ENCODE results near the gene STXBP1. TPM values are rescaled to one million over a fixed set of nuclear protein-coding genes. Genes with fewer than 3 reads are reported as not detected.

STXBP1 gene
- total RNA-seq, 1 donor from 2014 or later = 44.9 TPM

DNA sequence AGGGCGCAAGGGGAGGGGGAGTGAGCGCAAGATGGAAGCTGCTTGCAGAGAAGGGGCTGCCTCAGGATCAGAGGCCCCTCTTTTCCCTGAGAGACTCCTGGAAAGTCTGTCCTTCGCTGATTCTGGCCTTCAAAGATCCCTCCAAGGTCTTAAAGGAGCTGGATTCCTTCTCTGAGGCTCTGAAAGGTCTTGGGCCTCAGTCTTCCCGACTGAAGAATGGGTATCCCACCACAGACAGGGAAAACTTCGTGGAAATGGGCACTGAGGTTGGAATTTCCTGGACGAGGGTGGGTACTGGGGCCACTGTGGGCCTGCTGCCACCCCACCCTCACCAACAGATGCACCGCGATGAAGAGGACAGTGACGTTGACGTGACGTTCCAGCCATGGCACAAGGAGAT is 100.3 kb downstream of the STXBP1 start:
- Mint-ChIP-seq H3K4me3 (ENCODE audit: unreplicated experiment) (no peak overlapping the region), H3K9me3 (ENCODE audit: unreplicated experiment) (no peaks in the 10 kb centered on the region), H3K27me3 (ENCODE audit: unreplicated experiment) (no peaks in the 10 kb centered on the region), H3K4me1 (ENCODE audit: unreplicated experiment) (peaks cover 15% of the 10 kb centered on the region), H3K27ac (ENCODE audit: unreplicated experiment) (no peak overlapping the region), H3K36me3 (ENCODE audit: unreplicated experiment) (no peaks in the 10 kb centered on the region)
- no peak for TF ChIP-seq CTCF (IDR thresholded peaks at IDR 0.05)
- DNase-seq (ENCODE audit: extremely low spot score, unreplicated experiment) = no peak

DNA sequence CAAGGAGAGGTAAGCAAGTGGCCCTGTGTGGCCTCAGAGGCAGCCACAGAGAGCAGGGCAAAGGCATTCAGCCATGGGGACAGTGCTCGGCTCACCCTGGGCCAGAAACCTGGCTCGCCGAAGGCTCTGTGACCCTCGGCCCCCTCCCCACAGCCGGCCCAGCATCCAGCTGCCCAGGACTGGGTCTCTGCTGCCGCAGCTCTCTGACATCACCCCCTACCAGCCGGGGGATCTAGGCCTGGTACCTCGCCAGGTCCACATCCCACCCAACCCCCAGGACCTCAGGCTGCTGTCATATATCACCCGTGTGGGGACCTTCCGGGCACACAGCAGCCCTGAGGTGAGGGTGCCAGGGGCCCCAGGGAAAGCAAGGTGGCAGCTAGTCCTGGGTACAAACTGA is 100.8 kb downstream of the STXBP1 start:
- TF ChIP-seq CTCF (IDR thresholded peaks at IDR 0.05) = no peak
- no peak for DNase-seq (ENCODE audit: extremely low spot score, unreplicated experiment)
- no peaks in the 10 kb centered on the region for H3K27me3 Mint-ChIP-seq (ENCODE audit: unreplicated experiment)
- no peaks in the 10 kb centered on the region for H3K9me3 Mint-ChIP-seq (ENCODE audit: unreplicated experiment)
- H3K4me1 Mint-ChIP-seq (ENCODE audit: unreplicated experiment) = peaks cover 15% of the 10 kb centered on the region
- no peak overlapping the region for H3K27ac Mint-ChIP-seq (ENCODE audit: unreplicated experiment)
- H3K36me3 Mint-ChIP-seq (ENCODE audit: unreplicated experiment) = no peaks in the 10 kb centered on the region
- no peak overlapping the region for H3K4me3 Mint-ChIP-seq (ENCODE audit: unreplicated experiment)

DNA sequence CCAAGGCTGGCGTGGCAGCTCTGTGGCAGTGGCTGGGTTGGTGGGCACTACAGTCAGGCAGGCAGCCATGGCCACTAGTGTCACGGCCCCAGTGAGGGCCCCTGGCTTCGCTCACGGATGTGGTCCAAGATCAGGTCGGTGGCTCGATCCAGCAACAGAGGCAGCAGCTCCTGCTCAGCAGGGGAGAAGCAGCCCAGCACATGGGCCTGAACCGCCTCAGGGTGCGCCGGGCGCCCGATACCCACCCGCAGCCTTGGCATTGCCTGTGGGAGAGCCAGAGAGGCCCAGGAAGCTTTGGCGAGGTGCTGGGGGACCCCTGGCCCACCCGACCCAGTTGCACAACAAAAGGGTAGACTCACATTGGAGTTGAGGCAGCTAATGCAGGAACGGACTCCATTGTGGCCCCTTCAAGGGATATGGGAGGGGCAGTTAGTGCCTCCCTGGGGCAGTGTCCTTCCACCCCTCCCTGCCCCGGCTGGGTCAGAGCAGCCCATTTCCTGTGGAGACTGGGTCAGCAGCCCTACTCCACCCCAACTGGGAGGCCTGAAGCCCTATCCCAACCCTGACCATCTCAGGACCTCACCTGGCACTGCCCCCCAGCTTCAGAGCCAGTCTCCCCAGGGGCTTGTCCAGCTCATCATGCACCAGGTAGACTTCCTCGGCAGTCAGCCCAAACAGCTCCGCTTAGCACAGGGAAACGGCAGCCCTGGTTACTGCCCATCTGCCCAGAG is 102.1 kb downstream of the STXBP1 start:
- Mint-ChIP-seq H3K4me1 (ENCODE audit: unreplicated experiment) (peaks cover 15% of the 10 kb centered on the region), H3K9me3 (ENCODE audit: unreplicated experiment) (no peaks in the 10 kb centered on the region), H3K36me3 (ENCODE audit: unreplicated experiment) (no peaks in the 10 kb centered on the region), H3K27me3 (ENCODE audit: unreplicated experiment) (no peaks in the 10 kb centered on the region), H3K4me3 (ENCODE audit: unreplicated experiment) (peak overlapping the region; percentile 100), H3K27ac (ENCODE audit: unreplicated experiment) (no peak overlapping the region)
- DNase-seq (ENCODE audit: extremely low spot score, unreplicated experiment) = no peak
- no peak for TF ChIP-seq CTCF (IDR thresholded peaks at IDR 0.05)

DNA sequence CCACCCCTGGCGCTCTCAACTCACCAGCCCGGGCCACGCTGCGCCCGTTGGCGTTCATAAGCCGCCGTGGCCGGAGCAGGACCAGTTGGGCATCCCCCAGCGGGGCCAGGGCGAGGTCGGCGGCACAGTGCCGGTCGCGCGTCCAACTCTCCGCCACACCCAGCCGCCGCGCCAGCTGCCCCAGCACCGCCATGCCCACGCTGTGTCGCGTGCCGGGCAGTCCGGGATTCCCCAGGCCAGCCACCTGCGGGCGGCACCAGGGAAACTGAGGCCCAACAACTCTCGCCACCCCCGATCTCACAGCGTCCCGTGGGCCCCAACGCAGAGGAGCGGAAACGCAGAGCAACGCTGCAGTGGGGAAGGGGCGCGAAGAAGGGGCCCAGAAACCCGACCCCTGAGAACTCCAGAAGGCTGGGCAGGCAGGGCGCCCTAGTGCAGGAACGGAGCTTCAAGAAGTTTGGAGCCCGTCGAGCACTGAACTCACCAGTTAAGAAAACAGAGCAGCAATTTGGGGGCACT is 102.9 kb downstream of the STXBP1 start:
- H3K27ac Mint-ChIP-seq (ENCODE audit: unreplicated experiment) = peak overlapping the region; percentile 98
- H3K27me3 Mint-ChIP-seq (ENCODE audit: unreplicated experiment) = no peaks in the 10 kb centered on the region
- no peak for TF ChIP-seq CTCF (IDR thresholded peaks at IDR 0.05)
- H3K9me3 Mint-ChIP-seq (ENCODE audit: unreplicated experiment) = no peaks in the 10 kb centered on the region
- H3K4me3 Mint-ChIP-seq (ENCODE audit: unreplicated experiment) = peak overlapping the region; percentile 100
- H3K36me3 Mint-ChIP-seq (ENCODE audit: unreplicated experiment) = no peaks in the 10 kb centered on the region
- no peak for DNase-seq (ENCODE audit: extremely low spot score, unreplicated experiment)
- peaks cover 15% of the 10 kb centered on the region for H3K4me1 Mint-ChIP-seq (ENCODE audit: unreplicated experiment)

DNA sequence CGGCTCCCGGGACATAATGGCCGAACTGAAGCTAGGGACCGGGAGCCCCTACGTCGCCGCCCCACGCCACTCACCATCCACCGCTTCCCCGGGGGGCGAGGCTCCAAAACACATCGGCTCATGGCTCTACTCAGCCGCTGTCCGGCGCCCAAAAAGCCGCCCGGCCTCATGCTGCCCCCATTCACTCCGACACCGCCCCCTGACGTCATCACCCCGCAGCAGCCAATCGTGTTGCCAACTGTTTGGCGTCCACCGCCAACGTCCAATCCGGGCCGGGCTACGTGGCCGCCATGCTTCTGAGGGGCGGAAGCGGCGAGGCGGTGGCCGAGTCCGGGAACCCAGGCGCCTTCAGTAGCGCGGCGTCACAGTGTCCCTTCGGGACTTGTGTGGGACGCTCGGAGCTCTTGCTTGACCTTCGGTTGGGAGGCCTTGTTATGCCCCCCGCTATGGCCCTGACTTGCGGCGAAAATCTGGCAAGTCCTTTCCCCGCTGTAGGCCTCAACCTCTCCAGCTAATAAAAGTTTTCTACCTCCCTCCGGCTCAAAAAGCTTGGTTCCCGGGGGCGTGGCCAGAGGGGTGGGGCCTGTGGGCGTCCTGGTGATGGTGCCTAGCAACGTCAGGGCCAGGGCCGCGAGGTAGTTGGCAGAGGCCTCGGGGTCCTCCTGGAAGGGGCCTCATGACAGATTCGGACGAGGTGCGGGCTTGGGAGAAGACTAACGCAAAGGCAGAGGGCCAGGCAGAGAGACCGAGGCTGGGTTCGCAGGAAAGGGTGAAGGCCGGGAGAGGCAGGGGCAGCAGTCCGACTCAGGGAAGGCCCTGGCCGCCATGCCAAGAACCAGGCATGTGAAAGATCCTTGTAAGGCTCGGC is 103.6 kb downstream of the STXBP1 start, which contains the start of the genes PTRH1 and TTC16:
TSS of gene PTRH1 (minus strand) at position 194 of the 868 bp plus-strand sequence. CDS start at position 170, 24 bp downstream.
TSS of gene TTC16 (plus strand) at position 610 of the 868 bp plus-strand sequence. CDS start at position 677, 67 bp downstream.
- TF ChIP-seq CTCF (IDR thresholded peaks at IDR 0.05) = no peak
- Mint-ChIP-seq H3K27me3 (ENCODE audit: unreplicated experiment) (no peaks in the 10 kb centered on the region), H3K27ac (ENCODE audit: unreplicated experiment) (peak within 1 kb of the TSS; percentile 98), H3K4me3 (ENCODE audit: unreplicated experiment) (peak within 1 kb of the TSS; percentile 100), H3K36me3 (ENCODE audit: unreplicated experiment) (no peaks in the 10 kb centered on the region), H3K9me3 (ENCODE audit: unreplicated experiment) (no peaks in the 10 kb centered on the region), H3K4me1 (ENCODE audit: unreplicated experiment) (peaks cover 15% of the 10 kb centered on the region)
- DNase-seq (ENCODE audit: extremely low spot score, unreplicated experiment) = peak; percentile 98

All from osteocyte (in vitro differentiated cells).